WTC11 (cell line): ENCODE results near the gene RBM39. TPM values are rescaled to one million over a fixed set of nuclear protein-coding genes. Genes with fewer than 3 reads are reported as not detected.

Experiments used
- ATAC-seq: fragments of 200-7000 bp; cut with Tn5 transposase; 2 replicates; pipeline ENCODE4 v1.10.0; 2021; ENCODE audit warnings: mild to moderate bottlenecking, moderate library complexity
- Bru-seq: library from RNA; stranded (reverse); fragments of 400-500 nt; gene quantifications from one replicate; lab custom pipeline; 2021; lab: Mats Ljungman, UMichigan
- CTCF ChIA-PET: fragments of 300-600 bp; sonication (Branson Sonifier 250); formaldehyde crosslinking; loops from one replicate; lab custom pipeline; 2021; ENCODE audit warnings: antibody characterized with exemption; lab: Charles Lee
- POLR2A ChIA-PET: fragments of 350-600 bp; sonication (Branson Sonifier 250); formaldehyde crosslinking; loops from one replicate; lab custom pipeline; 2021; ENCODE audit warnings: antibody characterized with exemption; lab: Charles Lee
- DNase-seq: peaks from one replicate; pipeline ENCODE4 v3.0.0; 2021; ENCODE audit warnings: low spot score
- H3K27ac Mint-ChIP-seq: 2 replicates; pipeline ENCODE4 v1.8.0; 2021; ENCODE audit warnings: mixed read lengths
- H3K27me3 Mint-ChIP-seq: 2 replicates; pipeline ENCODE4 v1.8.0; 2021; ENCODE audit warnings: low read depth, mild to moderate bottlenecking, moderate library complexity, mixed read lengths
- H3K36me3 Mint-ChIP-seq: 2 replicates; pipeline ENCODE4 v1.8.0; 2021; ENCODE audit warnings: mixed read lengths
- H3K4me1 Mint-ChIP-seq: 2 replicates; pipeline ENCODE4 v1.8.0; 2022; ENCODE audit warnings: mixed read lengths
- H3K4me3 Mint-ChIP-seq: 2 replicates; pipeline ENCODE4 v1.8.0; 2021; ENCODE audit warnings: mild to moderate bottlenecking, moderate library complexity, mixed read lengths
- H3K9me3 Mint-ChIP-seq: 2 replicates; pipeline ENCODE4 v1.8.0; 2021; ENCODE audit warnings: mixed read lengths
- ATF1 ChIP-seq: sonication (generic); formaldehyde crosslinking; IDR thresholded peaks from 2 replicates; pipeline ENCODE4 v1.8.1; 2023; ENCODE audit warnings: mild to moderate bottlenecking, moderate library complexity, missing genetic modification reagents
- CREM ChIP-seq: sonication (generic); formaldehyde crosslinking; IDR thresholded peaks from 2 replicates; pipeline ENCODE4 v1.8.1; 2022; ENCODE audit warnings: mild to moderate bottlenecking, missing genetic modification reagents, moderate library complexity
- E2F1 ChIP-seq: sonication (generic); formaldehyde crosslinking; IDR thresholded peaks from 2 replicates; pipeline ENCODE4 v1.8.0; 2022; ENCODE audit warnings: mild to moderate bottlenecking, missing genetic modification reagents
- E2F5 ChIP-seq: sonication (generic); formaldehyde crosslinking; IDR thresholded peaks from 2 replicates; pipeline ENCODE4 v1.8.1; 2022; ENCODE audit warnings: mild to moderate bottlenecking, moderate library complexity, missing genetic modification reagents
- EMX1 ChIP-seq: fragments of 250-450 bp; sonication (Bioruptor Pico); IDR thresholded peaks from 2 replicates; pipeline ENCODE4 v1.8.0; 2021; ENCODE audit warnings: mild to moderate bottlenecking
- ERG ChIP-seq: fragments of 250-450 bp; sonication (Bioruptor Pico); IDR thresholded peaks from 2 replicates; pipeline ENCODE4 v1.8.0; 2021; ENCODE audit warnings: mild to moderate bottlenecking
- JAZF1 ChIP-seq: fragments of 250-450 bp; sonication (Bioruptor Pico); IDR thresholded peaks from 2 replicates; pipeline ENCODE4 v1.9.0; 2021; ENCODE audit warnings: moderate library complexity, mild to moderate bottlenecking, inconsistent platforms
- MLX ChIP-seq: sonication (generic); formaldehyde crosslinking; IDR thresholded peaks from 2 replicates; pipeline ENCODE4 v1.8.1; 2023; ENCODE audit warnings: mild to moderate bottlenecking, missing genetic modification reagents, moderate library complexity
- PRDM15 ChIP-seq: sonication (generic); formaldehyde crosslinking; IDR thresholded peaks from 2 replicates; pipeline ENCODE4 v1.8.0; 2022; ENCODE audit warnings: missing genetic modification reagents
- PREB ChIP-seq: sonication (generic); formaldehyde crosslinking; IDR thresholded peaks from 2 replicates; pipeline ENCODE4 v1.8.1; 2022; ENCODE audit warnings: mild to moderate bottlenecking, missing genetic modification reagents, moderate library complexity, borderline replicate concordance
- SMAD3 ChIP-seq: sonication (generic); formaldehyde crosslinking; IDR thresholded peaks from 2 replicates; pipeline ENCODE4 v1.8.0; 2022; ENCODE audit warnings: missing genetic modification reagents, mild to moderate bottlenecking, borderline replicate concordance
- TEAD1 ChIP-seq: sonication (generic); formaldehyde crosslinking; IDR thresholded peaks from 2 replicates; pipeline ENCODE4 v1.8.0; 2022; ENCODE audit warnings: mild to moderate bottlenecking, missing genetic modification reagents
- TEAD4 ChIP-seq: sonication (generic); formaldehyde crosslinking; IDR thresholded peaks from 2 replicates; pipeline ENCODE4 v1.8.0; 2022; ENCODE audit warnings: mild to moderate bottlenecking, missing genetic modification reagents
- ZNF138 ChIP-seq: sonication (generic); formaldehyde crosslinking; conservative IDR thresholded peaks from 2 replicates; pipeline ENCODE4 v1.8.1; 2022; ENCODE audit warnings: mild to moderate bottlenecking, moderate library complexity, missing genetic modification reagents
- ZNF423 ChIP-seq: fragments of 250-450 bp; sonication (Bioruptor Pico); IDR thresholded peaks from 2 replicates; pipeline ENCODE4 v2.1.2; 2022; ENCODE audit warnings: mild to moderate bottlenecking, moderate library complexity
- long read RNA-seq, 3 experiments: library from RNA in 1 of 3; library from capped mRNA in 1 of 3; library from polyadenylated mRNA in 1 of 3; unstranded in 2 of 3; stranded (forward) in 1 of 3; transcript quantifications; one replicate each; pipeline ENCODE4 v2.0.0, GENCODE V29; 2021
- total RNA-seq: library from RNA; stranded (reverse); gene quantifications from 3 replicates; pipeline ENCODE4 v1.2.3, GENCODE V29; 2021
- TF ChIP-seq, protein P1 (sequence below): sonication (generic); formaldehyde crosslinking; conservative IDR thresholded peaks from 2 replicates; pipeline ENCODE4 v1.8.1; 2022; ENCODE audit warnings: mild to moderate bottlenecking, missing genetic modification reagents
- TF ChIP-seq, protein P2 (sequence below): sonication (generic); formaldehyde crosslinking; IDR thresholded peaks from 2 replicates; pipeline ENCODE4 v1.8.0; 2022; ENCODE audit warnings: mild to moderate bottlenecking, missing genetic modification reagents
- TF ChIP-seq, protein P3 (sequence below): fragments of 250-450 bp; sonication (Bioruptor Pico); IDR thresholded peaks from 2 replicates; pipeline ENCODE4 v1.9.0; 2021; ENCODE audit warnings: moderate library complexity, mild to moderate bottlenecking, inconsistent platforms, borderline replicate concordance

RBM39 gene
- 221 to 231 TPM (median 223 TPM) in 3 replicates for total RNA-seq
- percentile 99 among the genes with signal in this experiment for Bru-seq, nascent RNA
- long read RNA-seq, experiment 1, full-length matches to known transcripts = 760 of 1,017 reads
- long read RNA-seq, experiment 1, partial matches to known transcripts = 48 of 1,017 reads
- long read RNA-seq, experiment 1, other reads (novel, unspliced or antisense) = 209 of 1,017 reads
- long read RNA-seq, experiment 2, full-length matches to known transcripts = 93 of 193 reads
- long read RNA-seq, experiment 2, partial matches to known transcripts = 48 of 193 reads
- long read RNA-seq, experiment 2, other reads (novel, unspliced or antisense) = 52 of 193 reads
- long read RNA-seq, experiment 3, transcript RBM39-201 (17 exons, 2,488 nt) = minor isoform, 53 of 204 reads
- long read RNA-seq, experiment 3, transcript RBM39-203 (17 exons, 2,831 nt) = major isoform, 66 of 204 reads
- long read RNA-seq, experiment 3, transcript RBM39-243 (16 exons, 2,421 nt) = minor isoform, 7 of 204 reads
- long read RNA-seq, experiment 3, partial matches to known transcripts = 25 of 204 reads
- long read RNA-seq, experiment 3, other reads (novel, unspliced or antisense) = 41 of 204 reads

- peak; percentile 94 for ATAC-seq
- H3K27ac Mint-ChIP-seq = peak within 1 kb of the TSS; percentile 100
- peaks cover 43% of the 10 kb centered on the region for H3K36me3 Mint-ChIP-seq
- peak within 1 kb of the TSS; percentile 98 for H3K4me3 Mint-ChIP-seq
- ChIA-PET POLR2A (interaction anchor here (0.6 to 2.2 kb wide), 34 partner anchors 9 to 657 kb away, joined by 3 to 44 read pairs (median 6); partner anchors contain the start of genes CEP250, CPNE1, ERGIC3 and NFS1), CTCF (interaction anchor here (0.6 to 2.9 kb wide), 19 partner anchors 14 to 766 kb away, joined by 3 to 20 read pairs (median 4); partner anchors contain the start of genes ERGIC3, NFS1, PHF20 and ROMO1)
- peaks cover 29% of the 10 kb centered on the region for H3K4me1 Mint-ChIP-seq
- peak; percentile 99 for DNase-seq
- peaks cover 4% of the 10 kb centered on the region; the same call in 1 of the 2 replicates for H3K9me3 Mint-ChIP-seq
- H3K27me3 Mint-ChIP-seq = no peaks in the 10 kb centered on the region
- TF ChIP-seq TEAD1 (CRISPR knock-in tag) = 0 out of 2 replicates have a peak, but pooled peaks have one; percentile 16
- no peak for TF ChIP-seq PREB (CRISPR knock-in tag)
- TF ChIP-seq JAZF1 (CRISPR knock-in tag) = no peak
- no peak for TF ChIP-seq ATF1 (CRISPR knock-in tag)
- TF ChIP-seq TEAD4 (CRISPR knock-in tag) = no peak
- TF ChIP-seq, protein P1, sequence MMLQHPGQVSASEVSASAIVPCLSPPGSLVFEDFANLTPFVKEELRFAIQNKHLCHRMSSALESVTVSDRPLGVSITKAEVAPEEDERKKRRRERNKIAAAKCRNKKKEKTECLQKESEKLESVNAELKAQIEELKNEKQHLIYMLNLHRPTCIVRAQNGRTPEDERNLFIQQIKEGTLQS (CRISPR knock-in tag) = no peak
- no peak for TF ChIP-seq ZNF423 (CRISPR knock-in tag)
- TF ChIP-seq PRDM15 (CRISPR knock-in tag) = no peak
- no peak for TF ChIP-seq MLX (CRISPR knock-in tag)
- no peak for TF ChIP-seq ZNF138
- TF ChIP-seq, protein P2, sequence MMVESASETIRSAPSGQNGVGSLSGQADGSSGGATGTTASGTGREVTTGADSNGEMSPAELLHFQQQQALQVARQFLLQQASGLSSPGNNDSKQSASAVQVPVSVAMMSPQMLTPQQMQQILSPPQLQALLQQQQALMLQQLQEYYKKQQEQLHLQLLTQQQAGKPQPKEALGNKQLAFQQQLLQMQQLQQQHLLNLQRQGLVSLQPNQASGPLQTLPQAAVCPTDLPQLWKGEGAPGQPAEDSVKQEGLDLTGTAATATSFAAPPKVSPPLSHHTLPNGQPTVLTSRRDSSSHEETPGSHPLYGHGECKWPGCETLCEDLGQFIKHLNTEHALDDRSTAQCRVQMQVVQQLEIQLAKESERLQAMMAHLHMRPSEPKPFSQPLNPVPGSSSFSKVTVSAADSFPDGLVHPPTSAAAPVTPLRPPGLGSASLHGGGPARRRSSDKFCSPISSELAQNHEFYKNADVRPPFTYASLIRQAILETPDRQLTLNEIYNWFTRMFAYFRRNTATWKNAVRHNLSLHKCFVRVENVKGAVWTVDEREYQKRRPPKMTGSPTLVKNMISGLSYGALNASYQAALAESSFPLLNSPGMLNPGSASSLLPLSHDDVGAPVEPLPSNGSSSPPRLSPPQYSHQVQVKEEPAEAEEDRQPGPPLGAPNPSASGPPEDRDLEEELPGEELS (CRISPR knock-in tag) = no peak
- peak; percentile 84; the same call in 1 of the 2 replicates for TF ChIP-seq CREM
- no peak for TF ChIP-seq ERG
- TF ChIP-seq E2F1 = no peak
- TF ChIP-seq EMX1 (CRISPR knock-in tag) = 0 out of 2 replicates have a peak, but pooled peaks have one; percentile 11
- no peak for TF ChIP-seq SMAD3 (CRISPR knock-in tag)
- TF ChIP-seq, protein P3, sequence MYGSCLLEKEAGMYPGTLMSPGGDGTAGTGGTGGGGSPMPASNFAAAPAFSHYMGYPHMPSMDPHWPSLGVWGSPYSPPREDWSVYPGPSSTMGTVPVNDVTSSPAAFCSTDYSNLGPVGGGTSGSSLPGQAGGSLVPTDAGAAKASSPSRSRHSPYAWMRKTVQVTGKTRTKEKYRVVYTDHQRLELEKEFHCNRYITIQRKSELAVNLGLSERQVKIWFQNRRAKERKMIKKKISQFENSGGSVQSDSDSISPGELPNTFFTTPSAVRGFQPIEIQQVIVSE (CRISPR knock-in tag) = no peak
- TF ChIP-seq E2F5 (CRISPR knock-in tag) = peak; percentile 70; the same call in 1 of the 2 replicates
Measured at GRCh38 chr20:35741892-35742740, at the start of gene RBM39. Gene RBM39, minus strand, starts transcription at chr20:35742260. Its CDS starts 1,386 bp downstream, at chr20:35740874.
